ENCODE measurements around the gene FAM90A26.
A peak's percentile ranks its signal among the peaks of the same experiment; 100 is the strongest.
"Not testable (repeated sequence)": the region's sequence is repeated elsewhere in the genome, so short reads cannot be mapped to it uniquely, and the experiment has no call there.

The FAM90A26 gene, protein sequence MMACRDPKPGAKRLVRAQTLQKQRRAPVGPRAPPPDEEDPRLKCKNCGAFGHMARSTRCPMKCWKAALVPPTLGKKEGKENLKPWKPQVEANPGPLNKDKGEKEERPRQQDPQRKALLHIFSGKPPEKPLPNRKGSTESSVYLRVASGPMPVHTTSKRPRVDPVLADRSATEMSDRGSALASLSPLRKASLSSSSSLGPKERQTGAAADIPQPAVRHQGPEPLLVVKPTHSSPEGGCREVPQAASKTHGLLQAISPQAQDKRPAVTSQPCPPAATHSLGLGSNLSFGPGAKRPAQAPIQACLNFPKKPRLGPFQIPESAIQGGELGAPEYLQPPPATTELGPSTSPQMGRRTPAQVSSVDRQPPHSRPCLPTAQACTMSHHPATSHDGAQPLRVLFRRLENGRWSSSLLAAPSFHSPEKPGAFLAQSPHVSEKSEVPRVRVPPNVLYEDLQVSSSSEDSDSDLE

DNA sequence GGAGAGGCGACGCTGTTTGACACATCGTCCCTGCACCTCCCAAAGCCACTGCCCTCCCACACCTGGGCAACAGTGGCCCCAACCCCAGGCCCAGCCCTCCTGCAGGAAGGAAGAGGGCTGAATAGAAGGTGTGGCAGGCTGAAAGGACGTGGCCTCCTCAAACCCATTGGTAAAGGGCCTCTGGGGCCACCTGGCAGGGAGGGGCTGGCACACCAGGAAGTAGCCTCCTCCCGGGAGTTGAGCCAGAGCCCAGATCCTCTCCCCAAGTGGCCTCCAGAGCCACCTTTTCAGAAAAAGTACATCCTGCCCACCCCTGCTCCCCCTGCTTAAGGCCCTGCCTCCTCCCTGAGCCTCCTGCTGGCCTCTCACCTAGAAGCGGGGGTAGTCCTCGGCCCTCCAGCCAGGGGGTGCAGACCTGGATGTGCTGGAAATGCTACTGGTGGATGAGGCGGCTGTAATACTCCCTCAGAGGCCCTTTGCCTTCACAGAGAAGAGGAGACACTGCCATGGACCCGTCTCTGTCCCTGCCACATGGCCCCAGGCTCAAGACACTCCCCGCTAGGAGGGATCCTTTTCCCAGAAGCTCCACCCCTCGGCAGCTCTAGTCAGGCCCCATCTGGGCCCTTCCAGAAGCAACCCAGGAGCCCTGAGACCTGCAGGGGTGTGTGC lies at the start of gene FAM90A26:
TSS of gene FAM90A26 (plus strand) at position 619 of the 669 bp plus-strand sequence. CDS start 2,764 bp downstream, outside the sequence.
- DNase-seq = not testable (repeated sequence)

DNA sequence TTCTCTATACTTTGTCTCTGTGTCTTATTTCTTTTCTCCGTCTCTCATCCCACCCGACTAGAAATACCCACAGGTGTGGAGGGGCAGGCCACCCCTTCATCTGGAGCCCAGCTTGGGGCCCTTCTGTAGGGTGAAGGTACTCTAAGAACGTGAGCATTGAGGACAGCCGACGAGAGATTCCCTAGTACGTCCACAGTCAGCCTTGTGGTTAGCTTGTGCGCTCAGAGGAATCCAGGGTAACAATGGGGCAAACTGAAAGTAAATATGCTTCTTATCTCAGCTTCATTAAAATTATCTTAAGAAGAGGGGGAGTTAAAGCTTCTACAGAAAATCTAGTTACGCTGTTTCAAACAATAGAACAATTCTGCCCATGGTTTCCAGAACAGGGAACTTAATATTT lies 47.5 kb upstream of the FAM90A26 start:
- not testable (repeated sequence) for DNase-seq

DNA sequence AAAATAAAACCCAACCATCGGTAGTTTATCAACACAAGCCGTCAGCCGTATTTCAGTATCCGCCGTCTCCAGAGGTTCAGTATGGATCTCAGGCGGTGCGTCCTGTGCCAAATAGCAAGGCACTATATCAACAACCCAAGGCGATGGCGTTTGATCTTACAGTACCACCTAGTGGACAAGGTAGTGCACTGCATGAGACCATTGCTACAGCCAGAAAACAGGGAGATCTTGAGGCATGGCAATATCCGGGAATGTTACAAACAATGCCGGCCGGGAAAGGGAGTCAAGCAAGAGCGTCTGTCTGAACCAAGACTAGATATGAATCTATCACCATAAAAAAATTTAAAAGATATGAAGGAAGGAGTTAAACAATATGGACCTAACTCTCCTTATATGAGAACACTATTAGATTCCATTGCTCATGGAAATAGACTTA lies 46.6 kb upstream of the FAM90A26 start:
- DNase-seq = peak in 1 of 2 donors; percentile 34

DNA sequence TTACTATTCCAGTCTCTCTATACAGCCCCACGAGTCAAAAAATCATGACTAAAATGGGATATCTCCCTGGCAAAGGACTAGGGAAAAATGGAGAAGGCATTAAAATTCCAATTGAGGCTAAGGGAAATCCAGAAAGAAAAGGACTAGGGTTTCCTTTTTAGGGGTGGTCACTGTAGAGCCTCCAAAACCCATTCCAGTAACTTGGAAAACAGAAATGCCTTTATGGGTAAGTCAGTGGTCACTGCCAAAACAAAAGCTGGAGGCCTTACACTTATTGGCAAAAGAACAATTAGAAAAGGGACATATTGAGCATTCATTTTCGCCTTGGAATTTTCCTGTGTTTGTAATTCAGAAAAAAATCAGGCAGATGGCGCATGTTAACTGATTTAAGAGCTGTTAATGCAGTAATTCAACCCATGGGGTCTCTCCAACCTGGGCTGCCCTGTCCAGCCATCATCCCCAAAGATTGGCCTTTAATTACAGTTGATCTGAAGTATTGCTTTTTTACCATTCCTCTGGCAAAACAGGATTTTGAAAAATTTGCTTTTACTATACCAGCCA lies 44.5 kb upstream of the FAM90A26 start:
- DNase-seq = not testable (repeated sequence)

DNA sequence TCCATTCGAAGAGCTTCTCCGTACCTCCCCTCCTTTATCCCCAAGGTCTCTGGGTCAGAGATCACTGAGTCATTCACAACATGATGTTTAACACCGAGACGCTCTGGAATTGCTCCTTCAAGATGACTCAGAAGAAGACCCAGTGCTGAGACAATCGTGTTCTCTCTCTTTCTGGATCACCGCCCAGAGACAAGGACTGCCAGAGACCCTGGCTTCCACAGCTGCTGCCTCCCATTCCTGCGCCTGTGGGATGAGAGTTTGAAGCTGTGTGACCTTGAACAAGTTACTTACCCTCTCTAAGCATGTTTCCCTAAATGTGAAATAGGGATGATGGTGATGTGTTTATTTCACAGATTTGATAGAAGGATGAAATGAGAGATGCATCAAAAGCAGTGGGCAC lies 38.8 kb upstream of the FAM90A26 start:
- not testable (repeated sequence) for DNase-seq

DNA sequence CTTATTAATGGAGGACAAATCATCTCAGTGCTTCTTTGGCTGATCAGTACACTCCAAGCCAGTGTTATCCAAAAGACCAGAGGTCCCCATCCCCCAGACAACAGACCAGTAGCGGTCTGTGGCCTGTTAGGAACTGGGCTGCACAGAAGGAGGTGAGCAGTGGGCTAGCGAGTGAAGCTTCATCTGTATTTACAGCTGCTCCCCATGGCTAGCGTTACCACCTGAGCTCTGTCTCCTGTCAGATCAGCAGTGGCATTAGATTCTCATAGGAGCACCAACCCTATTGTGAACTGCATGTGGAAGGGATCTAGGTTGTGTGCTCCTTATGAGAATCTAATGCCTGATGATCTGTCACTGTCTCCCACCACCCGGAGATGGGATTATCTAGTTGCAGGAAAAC lies 37.4 kb upstream of the FAM90A26 start:
- DNase-seq = not testable (repeated sequence)

DNA sequence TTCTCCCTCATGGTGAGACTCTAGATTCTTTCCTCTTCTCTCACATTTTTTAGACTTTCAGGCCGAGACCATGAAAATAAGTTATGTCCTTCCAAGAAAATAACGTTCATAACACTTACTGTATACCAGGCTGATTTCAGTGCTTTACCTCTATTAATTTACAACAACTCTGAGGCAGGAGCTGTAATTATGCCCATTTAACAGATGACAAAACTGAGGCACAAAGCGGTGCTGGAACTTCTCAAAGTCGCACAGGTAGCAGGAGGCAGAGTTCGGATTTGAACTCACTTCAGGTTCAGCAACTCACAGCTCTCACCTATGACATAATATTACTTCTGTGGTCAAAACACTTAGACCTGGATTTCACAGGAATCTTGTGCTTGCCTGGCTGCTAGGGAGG lies 36.2 kb upstream of the FAM90A26 start:
- DNase-seq = not testable (repeated sequence)

DNA sequence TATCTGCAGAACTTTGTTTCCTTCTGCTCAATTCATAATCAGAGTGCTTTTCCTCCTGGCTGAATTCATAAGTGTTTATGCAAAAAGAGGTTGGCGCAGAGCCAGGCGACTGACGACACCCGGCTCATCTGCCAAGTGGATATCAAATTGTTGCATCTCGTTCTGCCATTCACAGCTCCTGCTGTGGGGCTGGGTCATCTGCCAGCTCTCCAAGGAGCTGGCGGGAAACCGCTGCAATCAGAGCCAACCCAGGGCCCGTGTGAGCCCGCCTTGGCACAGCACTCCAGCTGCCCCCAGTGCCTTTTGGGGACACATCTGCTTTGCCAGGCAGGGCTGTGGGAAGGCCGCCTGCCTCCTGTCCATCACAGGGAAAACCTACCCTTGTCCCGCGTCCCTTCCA lies 35.7 kb upstream of the FAM90A26 start:
- not testable (repeated sequence) for DNase-seq

DNA sequence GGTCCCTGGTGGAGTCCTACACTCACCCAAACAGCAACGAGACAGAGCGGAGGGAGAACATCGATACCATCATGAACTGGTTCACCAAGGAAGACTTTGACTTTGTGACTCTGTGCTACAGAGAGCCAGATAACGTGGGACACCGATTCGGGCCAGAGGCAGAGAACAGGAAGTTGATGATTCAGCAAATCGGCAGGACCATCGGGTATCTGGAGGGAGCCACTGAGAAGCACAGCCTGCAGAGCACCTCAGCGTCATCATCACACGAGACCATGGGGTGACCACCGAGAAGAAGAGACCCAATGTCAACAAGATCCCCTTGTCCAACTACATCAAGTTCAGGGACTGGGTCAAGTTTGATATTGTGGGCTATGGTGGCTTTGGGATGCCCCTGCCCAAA lies 29.2 kb upstream of the FAM90A26 start:
- not testable (repeated sequence) for DNase-seq

DNA sequence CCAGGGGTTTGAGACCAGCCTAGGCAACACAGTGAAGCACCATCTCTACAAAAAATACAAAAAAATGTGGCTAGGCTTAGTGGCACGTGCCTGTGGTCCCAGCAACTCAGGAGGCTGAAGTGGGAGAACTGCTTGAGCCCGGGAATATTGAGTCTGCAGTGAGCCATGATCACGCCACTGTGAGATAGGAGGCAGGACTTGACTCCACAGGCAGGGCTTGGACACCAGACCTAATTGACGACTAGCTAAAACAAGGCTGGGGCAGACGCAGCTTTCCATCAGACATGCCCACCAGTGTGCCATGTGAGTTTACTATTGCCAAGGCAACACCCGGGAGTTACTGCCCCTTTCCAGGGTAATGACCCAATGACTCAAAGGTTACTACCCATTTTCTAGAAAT lies 27.4 kb upstream of the FAM90A26 start:
- not testable (repeated sequence) for DNase-seq

DNA sequence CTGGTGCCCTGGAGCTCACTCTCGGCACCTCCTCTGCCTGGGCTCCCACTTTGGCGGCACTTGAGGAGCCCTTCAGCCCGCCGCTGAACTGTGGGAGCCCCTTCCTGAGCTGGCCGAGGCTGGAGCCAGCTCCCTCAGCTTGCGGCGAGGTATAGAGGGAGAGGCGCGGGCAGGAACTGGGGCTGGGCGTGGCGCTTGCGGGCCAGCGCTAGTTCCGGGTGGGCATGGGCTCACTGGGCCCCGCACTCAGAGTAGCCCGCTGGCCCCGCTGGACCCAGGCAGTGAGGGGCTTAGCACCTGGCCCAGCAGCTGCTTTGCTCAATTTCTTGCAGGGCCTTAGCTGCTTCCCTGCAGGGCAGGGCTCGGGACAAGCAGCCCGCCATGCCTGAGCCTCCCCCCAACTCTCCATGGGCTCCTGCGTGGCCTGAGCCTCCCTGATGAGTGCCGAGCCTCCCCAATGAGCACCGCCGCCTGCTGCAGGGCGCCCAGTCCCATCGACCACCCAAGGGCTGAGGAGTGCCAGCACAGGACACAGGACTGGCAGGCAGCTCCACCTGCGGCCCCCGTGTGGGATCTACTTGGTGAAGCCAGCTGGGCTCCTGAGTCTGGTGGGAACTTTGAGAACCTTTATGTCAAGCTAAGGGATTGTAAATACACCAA lies 26.7 kb upstream of the FAM90A26 start:
- DNase-seq = no peak

DNA sequence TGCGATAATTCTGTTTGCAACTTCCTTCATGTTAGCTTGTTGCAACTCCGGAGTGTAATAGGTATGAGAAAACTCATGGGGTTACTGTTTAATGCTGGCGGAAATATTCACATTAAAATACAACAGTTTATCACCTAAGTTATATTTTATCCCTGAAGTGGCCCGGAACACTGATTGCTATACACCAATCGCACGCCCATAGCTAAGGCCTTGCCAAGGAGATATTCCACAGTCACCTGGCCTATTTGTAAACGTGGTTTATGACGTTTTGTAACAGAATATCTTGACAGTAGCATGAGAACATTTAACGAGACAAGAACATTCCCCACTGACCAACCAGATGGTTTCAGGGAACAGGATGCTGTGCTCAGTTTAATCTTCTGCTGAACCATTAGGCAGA lies 23.2 kb upstream of the FAM90A26 start:
- DNase-seq = no peak

DNA sequence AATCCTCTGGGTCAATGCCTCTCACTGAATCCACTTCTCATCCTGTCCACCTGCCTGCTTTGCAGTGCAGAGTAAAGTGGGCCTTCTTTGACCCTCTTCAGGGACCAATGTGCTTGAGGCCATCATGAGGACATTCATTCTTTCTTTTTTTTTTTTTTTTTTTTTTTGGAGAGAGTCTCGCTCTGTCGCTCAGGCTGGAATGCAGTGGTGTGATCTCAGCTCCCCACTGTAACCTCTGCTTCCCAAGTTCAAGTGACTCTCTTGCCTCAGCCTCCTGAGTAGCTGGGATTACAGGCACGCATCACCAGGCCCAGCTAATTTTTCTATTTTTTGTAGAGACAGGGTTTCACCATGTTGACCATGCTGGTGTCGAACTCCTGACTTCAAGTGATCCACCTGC lies 22.8 kb upstream of the FAM90A26 start:
- not testable (repeated sequence) for DNase-seq

DNA sequence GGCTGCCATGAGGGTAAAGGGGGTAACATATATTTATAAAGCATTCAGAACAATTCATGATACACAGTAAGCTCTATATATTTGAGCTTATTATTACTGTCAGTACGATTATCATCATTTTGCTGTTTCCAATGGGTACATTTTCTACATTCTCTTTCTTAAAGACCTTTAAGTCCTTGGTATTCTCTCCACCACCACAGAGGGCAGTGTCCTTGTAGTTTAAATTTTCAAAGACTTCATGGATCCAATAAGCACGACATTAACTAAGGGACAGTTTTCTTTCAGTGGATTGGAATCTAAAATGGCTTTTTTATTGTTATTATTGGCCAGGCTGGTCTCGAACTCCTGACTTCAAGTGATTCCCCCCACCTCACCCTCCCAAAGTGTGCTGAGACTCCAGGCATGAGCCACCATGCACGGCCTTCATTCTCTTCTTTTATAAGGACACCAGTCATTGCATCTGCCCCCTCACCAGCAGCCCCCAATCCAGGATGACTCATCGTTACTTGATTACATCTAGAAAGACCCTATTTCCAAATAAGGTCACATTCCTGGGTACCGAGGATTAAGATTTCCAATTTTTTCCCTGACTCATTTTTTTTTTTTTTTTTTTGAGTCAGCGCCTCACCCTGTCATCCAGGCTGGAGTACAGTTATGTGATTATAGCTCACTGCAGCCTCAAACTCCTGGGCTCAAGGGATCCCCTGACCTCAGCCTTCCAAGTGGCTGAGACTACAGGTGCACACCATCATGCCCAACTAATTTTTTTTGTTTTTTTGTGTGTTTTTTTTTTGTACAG lies 21.4 kb upstream of the FAM90A26 start:
- DNase-seq = not testable (repeated sequence)

DNA sequence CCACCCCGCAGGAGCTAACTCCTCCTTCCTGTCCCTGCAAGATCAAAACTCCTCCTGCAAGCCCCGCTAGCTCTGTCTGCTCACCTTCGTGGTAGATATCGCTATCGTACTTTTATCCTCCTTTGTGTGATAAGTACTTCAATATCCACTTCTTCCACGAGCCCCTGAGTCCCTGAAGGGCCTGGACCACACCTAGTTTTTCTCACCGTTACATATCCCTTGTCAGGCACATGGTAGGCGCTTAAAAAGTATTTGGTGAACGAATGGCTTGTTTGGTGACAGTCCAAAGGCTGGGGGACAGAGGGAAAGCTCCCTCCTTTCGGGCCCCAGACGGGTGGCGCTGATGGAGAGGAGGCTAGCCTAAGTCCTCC lies 18.4 kb upstream of the FAM90A26 start:
- not testable (repeated sequence) for DNase-seq

DNA sequence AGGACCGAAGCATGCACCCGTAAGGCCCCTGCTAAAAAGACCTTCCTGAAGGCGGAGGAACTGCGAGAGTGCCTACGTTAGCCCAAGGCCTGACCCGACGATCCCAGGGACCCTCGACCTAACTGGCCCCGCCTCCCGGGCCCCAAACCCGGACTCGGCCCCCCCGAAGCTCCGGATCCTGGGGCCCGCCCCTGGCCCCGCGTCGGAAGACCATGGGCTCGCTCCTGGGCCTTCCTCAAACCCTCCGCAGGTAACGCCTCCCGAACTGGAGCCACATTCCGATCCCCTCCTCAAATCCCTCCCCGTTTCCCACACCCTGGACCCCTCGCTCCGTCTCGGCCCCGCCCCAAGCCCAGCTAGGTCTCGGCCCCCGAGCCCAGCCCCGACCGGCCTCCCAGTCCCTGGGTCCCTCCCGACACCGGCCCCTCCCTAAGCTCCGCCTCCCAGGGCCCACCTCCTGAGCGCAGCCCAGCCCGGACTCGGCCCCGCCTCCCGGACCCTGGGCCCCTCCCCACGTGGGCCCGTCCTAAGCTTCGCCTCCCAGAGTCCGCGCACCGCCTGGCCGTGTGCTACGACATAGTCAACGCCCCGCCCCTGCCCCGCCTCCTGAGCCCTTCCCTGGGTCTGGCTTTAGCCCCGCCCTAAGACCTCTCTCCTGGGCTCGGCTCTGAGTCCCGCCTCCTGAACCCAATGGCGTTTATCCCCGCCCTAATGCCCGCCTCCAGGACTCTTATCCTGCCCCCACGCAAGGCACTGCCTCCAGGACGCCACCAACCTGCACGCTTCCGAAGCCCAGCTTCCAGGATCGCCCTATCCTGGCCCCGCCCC lies 17.8 kb upstream of the FAM90A26 start:
- DNase-seq = peak; percentile 99

DNA sequence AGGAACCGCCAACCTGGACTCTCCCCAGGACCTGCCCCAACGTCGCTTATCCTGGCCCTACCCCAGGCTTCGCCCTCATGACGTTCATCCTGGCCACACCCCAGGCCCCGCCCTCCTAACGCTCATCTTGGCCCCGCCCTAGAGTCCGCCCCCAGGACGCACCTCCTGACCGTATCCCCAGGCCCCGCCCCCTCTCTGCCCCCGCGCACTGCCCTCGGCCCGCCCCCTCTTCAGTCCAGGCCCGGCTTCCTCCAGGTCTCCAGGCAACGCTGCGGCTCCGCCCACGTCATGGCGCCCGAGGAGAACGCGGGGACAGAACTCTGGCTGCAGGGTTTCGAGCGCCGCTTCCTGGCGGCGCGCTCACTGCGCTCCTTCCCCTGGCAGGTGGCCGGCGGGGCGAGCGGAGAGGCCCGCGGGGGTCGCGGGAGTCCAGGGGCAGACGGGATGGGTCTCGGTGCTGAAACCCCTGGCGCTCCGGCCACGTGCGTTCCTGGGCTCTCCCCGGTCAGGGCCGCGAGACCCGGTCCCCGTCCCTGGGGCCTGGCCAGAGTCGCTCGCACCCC lies 17.1 kb upstream of the FAM90A26 start:
- peak; percentile 97 to 98 for DNase-seq

DNA sequence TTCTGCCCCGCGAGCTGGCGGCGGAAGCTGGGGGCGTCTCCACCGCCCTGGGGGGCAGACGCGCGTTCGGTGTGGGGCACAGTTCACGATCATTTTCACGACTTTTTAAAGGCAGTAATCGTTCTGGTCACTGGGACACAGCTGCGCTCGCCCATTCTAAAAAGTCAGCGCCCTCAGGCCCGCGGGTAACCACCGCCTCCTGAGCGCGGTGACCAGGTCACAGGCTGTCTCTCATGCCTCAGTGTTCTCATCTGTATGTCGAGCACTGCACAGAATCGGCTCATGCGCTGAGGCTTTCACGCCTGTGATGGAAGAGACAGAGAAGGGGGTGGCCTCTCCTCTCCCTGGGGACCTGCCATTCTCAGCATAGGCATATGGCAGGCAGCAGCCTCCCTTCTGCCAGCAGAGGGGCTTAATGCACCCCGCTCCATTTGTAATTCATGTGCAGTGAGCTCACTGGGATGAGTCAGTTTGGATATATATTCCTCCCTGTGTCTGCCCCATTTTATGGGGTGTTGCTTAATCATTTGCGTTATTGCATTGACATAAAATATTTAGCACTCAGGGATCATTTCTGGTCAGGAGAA lies 16.5 kb upstream of the FAM90A26 start:
- DNase-seq = not testable (repeated sequence)

DNA sequence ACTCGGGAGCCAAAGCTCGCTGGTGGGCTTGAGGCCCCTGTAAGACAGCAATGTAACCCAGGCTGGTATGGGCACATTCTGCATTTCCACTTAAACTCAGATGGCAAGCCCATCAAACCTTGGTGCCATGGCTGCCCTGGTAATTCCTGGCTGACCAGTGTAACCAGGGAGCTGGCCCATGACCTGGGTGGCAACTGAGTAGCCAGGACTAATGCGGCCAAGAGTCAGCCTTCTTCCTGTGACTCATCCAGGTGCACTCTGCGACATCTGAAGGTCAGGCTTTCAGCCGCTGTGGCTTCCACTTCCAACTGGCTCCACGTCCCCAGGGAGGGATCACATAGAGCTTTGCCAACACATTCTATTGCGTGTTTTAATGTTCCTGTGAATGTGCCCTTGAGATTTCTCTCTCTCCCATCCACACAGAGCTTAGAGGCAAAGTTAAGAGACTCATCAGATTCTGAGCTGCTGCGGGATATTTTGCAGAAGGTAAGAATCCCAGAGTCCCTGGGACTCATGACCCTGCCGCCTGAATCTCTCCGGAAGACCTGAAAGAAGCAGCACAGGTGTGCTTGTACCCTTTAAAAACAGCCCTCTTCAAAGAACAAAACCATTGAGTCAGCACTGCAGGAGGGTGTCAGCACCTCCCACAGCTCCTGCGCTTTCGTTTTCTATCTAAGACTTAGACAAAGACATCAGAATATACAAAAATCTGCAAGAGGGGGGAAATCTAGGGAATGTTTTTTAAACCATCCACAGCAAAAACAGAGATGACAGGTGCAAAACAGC lies 14.9 kb upstream of the FAM90A26 start:
- DNase-seq = peak in 1 of 2 donors; percentile 16

DNA sequence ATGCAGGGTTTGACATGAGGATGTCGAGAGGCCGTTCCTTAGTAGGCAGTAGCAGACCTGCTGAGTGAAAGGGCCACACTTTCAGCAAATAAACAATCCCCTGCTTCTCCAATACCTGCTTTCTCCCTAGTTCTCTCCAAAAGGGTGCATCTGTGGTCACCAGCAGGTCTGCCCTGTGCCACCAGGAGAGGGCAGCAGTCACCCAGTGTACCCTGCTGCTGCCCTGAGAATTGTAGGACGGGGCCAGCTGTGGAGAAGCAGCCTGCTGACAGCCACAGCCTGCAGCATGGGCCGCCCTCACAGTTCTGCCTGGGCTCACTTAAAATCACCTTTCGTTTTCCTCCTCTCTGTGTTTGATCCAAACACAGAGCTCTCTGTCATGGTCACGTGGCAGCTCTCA lies 11.8 kb upstream of the FAM90A26 start:
- peak; percentile 45 to 49 for DNase-seq
